ENCODE data around the gene IFT172.

GRCh38 chr2:27448381-27448780, 41.2 kb downstream of the IFT172 start:
- TF ChIP-seq CTCF (IDR thresholded peaks at IDR 0.05), result no peak
- no peak for TF ChIP-seq POLR2A (IDR thresholded peaks at IDR 0.05)
- no peak for TF ChIP-seq EP300 (IDR thresholded peaks at IDR 0.05)

Measured in ovary (tissue), 3 donors.